Gastroesophageal sphincter (tissue), 4 donors: Measurements from ENCODE around the gene TMEM115. TPM values are rescaled to one million over a fixed set of nuclear protein-coding genes. Genes with fewer than 3 reads are reported as not detected.

Experiments used
- ATAC-seq: fragments of 150-250 bp; one replicate; pipeline ENCODE4 v1.9.1; 2016; ENCODE audit warnings: mild to moderate bottlenecking, moderate library complexity
- H3K27ac ChIP-seq, 4 donors: fragments of 200-600 bp; sonication (generic) in 3 of 4; 1 replicate in 3 of 4; 2 replicates in 1 of 4; pipeline ENCODE4 v1.5.1; 2016 to 2019
- H3K27me3 ChIP-seq: fragments of 200-600 bp; sonication (generic); one replicate; pipeline ENCODE4 v1.5.1; 2019
- H3K36me3 ChIP-seq, 2 donors: fragments of 200-600 bp; sonication (generic); one replicate each; pipeline ENCODE4 v1.5.1; 2019; ENCODE audit warnings: control low read depth in 1 of 2
- H3K4me1 ChIP-seq, 3 donors: fragments of 200-600 bp; sonication (generic); 1 replicate in 2 of 3; 2 replicates in 1 of 3; pipeline ENCODE4 v1.5.1; 2016 to 2019; ENCODE audit warnings: control low read depth in 2 of 3
- H3K4me3 ChIP-seq, 2 donors: fragments of 200-600 bp; sonication (generic); one replicate each; pipeline ENCODE4 v1.5.1; 2019; ENCODE audit warnings: mild to moderate bottlenecking in 1 of 2, moderate library complexity in 1 of 2
- H3K9me3 ChIP-seq, 3 donors: fragments of 200-600 bp; sonication (generic); one replicate each; pipeline ENCODE4 v1.5.1; 2017 to 2019; ENCODE audit warnings: control low read depth in 2 of 3
- EP300 ChIP-seq: sonication (generic); formaldehyde crosslinking; IDR thresholded peaks from one replicate; pipeline ENCODE4 v1.6.1; 2017; ENCODE audit warnings: antibody characterized with exemption, mild to moderate bottlenecking
- POLR2A ChIP-seq, 2 donors: fragments of 450-650 bp; IDR thresholded peaks; one replicate each; pipeline ENCODE4 v1.6.1; 2017; ENCODE audit warnings: antibody characterized with exemption in 2 of 2, mild to moderate bottlenecking in 2 of 2, moderate library complexity in 1 of 2
- POLR2AphosphoS5 ChIP-seq: sonication (generic); formaldehyde crosslinking; IDR thresholded peaks from one replicate; pipeline ENCODE4 v1.6.1; 2017; ENCODE audit warnings: antibody characterized with exemption
- WGBS, 2 donors: methylation state at CpG; one replicate each; pipeline ENCODE4 v1.1.5; 2018; ENCODE audit warnings: low coverage in 1 of 2; 5-methylcytosine and 5-hydroxymethylcytosine counted together
- total RNA-seq, 4 donors: library from RNA; depleted of rRNA; stranded (reverse); fragments of >200 nt; gene quantifications; one replicate each; pipeline ENCODE4 v1.1.0, GENCODE V29; 2016
- TF ChIP-seq, protein P1 (sequence below), 4 experiments: fragments of 200-600 bp in 2 of 4; fragments of 450-650 bp in 2 of 4; sonication (generic) in 1 of 4; IDR thresholded peaks; one replicate each; pipeline ENCODE4 v1.5.1; 2017 to 2019; ENCODE audit warnings: antibody characterized with exemption in 4 of 4, mild to moderate bottlenecking in 2 of 4, moderate library complexity in 2 of 4

TMEM115 gene
- total RNA-seq, 4 donors from 2014 or later, result 41.1 to 66.2 (median 55.7) TPM

DNA sequence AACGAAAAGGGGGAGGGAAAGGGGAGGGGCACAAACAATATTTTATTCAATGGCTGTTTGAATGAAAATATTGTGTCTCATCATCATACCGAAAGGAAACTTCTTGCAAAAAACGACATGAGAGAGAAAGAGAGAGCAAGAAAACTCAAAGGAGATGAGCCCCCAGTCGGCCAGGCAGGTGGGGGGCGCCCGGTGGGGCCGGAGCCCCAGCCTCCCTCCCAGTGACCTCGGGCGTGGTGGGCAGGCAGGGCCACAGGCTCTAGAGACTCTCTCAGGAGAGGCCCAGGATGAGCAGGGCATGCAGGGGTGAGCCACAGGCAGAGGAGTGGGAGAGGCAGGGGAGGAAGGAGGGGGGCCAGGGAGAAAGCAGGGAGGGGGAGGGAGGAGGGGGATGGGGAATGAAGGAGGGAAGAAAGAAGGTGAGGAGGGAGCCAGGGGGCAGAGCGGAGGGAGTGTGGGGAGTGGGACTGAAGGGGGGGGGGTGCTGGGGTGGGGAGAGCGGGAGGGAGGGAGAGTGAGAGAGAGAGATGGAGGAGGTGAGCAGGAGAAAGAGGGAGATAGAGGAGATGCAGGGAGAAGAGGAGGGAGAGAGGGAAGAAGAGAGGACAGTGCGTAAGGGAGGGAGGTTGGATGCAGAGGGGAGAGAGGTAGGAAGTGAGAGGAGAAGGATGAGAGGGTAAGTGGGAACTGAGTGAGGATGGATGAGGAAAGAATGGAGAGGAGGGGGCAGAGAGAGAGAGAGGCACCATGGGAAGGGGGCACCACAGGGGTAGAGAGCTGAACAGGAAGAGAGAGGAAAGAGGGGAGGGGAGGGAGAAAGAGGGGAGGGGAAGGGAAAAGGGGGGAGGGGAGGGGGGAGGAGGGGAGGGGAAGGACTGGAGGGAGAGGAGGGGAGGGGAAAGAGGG lies 14.1 kb upstream of the TMEM115 start:
- TF ChIP-seq EP300 (no peak), POLR2A (IDR thresholded peaks at IDR 0.05) (no peak), POLR2AphosphoS5 (no peak)
- TF ChIP-seq, protein P1, sequence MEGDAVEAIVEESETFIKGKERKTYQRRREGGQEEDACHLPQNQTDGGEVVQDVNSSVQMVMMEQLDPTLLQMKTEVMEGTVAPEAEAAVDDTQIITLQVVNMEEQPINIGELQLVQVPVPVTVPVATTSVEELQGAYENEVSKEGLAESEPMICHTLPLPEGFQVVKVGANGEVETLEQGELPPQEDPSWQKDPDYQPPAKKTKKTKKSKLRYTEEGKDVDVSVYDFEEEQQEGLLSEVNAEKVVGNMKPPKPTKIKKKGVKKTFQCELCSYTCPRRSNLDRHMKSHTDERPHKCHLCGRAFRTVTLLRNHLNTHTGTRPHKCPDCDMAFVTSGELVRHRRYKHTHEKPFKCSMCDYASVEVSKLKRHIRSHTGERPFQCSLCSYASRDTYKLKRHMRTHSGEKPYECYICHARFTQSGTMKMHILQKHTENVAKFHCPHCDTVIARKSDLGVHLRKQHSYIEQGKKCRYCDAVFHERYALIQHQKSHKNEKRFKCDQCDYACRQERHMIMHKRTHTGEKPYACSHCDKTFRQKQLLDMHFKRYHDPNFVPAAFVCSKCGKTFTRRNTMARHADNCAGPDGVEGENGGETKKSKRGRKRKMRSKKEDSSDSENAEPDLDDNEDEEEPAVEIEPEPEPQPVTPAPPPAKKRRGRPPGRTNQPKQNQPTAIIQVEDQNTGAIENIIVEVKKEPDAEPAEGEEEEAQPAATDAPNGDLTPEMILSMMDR (IDR thresholded peaks at IDR 0.05), result no peak

DNA sequence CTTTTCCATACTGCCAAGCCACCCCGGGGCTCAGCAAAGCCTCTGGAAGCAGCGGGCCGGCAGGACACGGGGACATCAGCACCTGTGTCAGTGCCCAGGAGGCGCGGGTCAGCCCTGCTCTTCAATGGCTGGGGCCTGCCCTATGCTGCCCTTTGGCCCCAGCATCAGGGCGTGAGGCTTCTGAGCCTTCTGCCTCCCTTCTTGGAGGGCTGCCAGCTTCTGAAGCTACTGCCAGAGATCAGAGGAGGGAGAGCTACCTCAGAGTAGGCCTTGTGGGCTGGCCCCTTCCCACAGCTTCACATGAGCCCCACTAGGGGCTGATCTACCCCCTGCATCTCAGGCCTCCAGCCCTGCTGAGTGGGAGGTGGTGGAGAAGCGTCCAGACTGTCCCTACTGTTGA lies 13.0 kb upstream of the TMEM115 start:
- Histone ChIP-seq H3K4me1 (no peaks in the 10 kb centered on the region), H3K36me3 (no peaks in the 10 kb centered on the region), H3K9me3 (no peaks in the 10 kb centered on the region), H3K27me3 (peaks cover 5% of the 10 kb centered on the region), H3K27ac (no peak overlapping the region), H3K4me3 (no peak overlapping the region)
- TF ChIP-seq, protein P1 (IDR thresholded peaks at IDR 0.05), result no peak
- TF ChIP-seq POLR2A (IDR thresholded peaks at IDR 0.05) (no peak), POLR2AphosphoS5 (no peak), EP300 (no peak)
- 60% methylated on average over 1 of the region's 8 CpGs; no CpG with 5 or more reads in 1 of the 2 donors for WGBS, 2 donors
- ATAC-seq, result no peak

More for the DNA sequence above, 14.1 kb upstream of the TMEM115 start:
- peaks cover 5% of the 10 kb centered on the region for H3K27me3 ChIP-seq
- H3K36me3 ChIP-seq, result no peaks in the 10 kb centered on the region
- H3K9me3 ChIP-seq, result no peaks in the 10 kb centered on the region
- H3K4me1 ChIP-seq, result no peaks in the 10 kb centered on the region
- ATAC-seq, result no peak
- H3K27ac ChIP-seq, result no peak overlapping the region
- WGBS, 2 donors, result 28 to 49% methylated on average over 7 to 12 of the region's 12 CpGs
- H3K4me3 ChIP-seq, result no peak overlapping the region

DNA sequence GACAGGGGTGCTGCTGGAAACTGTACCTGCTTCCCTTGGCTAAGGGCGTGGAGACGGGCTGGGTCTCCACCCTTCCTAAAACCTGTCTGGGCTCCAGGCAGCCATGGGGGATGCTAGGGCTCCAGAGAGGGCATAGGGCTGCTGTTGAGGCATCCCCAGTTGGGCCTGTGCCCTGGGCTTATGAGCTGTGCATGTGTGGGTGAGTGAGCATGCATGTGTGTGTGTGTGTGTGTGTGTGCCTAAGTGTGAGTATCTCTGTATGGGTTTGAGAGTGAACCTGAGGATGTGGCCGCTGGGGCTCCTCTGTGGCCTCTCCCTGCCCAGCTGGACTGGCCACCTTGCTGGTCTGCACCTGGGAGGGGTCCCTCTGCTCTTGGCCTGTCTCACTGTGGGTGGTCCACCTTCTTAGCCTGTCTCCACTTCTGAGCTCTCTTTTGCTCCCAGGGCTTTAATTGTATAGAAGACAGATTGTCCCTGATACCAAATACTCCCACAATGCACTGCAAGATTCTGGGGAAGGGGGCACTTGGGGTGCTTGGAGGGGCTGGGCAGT lies 11.9 kb upstream of the TMEM115 start:
- WGBS, 2 donors, result 50 to 82% methylated on average over 1 to 2 of the region's 3 CpGs
- peaks cover 0 to under 1% (median 0%) of the 10 kb centered on the region in 3 donors for H3K4me1 ChIP-seq

DNA sequence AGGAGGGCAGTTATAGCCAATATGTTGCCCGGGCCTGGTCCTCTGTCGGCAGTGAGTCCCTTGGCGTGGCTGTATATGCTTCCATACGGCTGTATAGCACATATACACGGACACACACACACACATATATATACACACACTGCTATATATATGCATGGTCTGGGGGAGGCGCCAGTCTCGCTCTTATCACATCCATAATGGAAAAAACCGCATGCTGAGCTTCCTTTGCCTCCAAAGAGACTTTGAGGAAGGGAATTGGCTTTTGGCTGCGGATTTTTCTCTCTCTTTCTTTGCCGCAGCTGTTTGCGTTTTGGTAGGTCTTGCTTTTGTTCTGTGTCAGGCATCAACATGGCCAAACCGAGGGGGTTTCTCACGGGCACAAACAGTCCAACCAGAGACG lies 11.3 kb upstream of the TMEM115 start:
- H3K27ac ChIP-seq, result no peak overlapping the region
- ATAC-seq, result no peak
- TF ChIP-seq POLR2A (IDR thresholded peaks at IDR 0.05) (no peak), POLR2AphosphoS5 (no peak), EP300 (no peak)
- TF ChIP-seq, protein P1 (IDR thresholded peaks at IDR 0.05), result no peak
- no peaks in the 10 kb centered on the region for H3K9me3 ChIP-seq
- WGBS, 2 donors, result 100% methylated on average over 1 of the region's 14 CpGs; no CpG with 5 or more reads in 1 of the 2 donors
- H3K27me3 ChIP-seq, result peaks cover 5% of the 10 kb centered on the region
- peaks cover 0 to 7% (median 3%) of the 10 kb centered on the region in 3 donors for H3K4me1 ChIP-seq
- H3K4me3 ChIP-seq, result no peak overlapping the region
- H3K36me3 ChIP-seq, result no peaks in the 10 kb centered on the region

More for the DNA sequence above, 11.9 kb upstream of the TMEM115 start:
- no peak for ATAC-seq
- peaks cover 5% of the 10 kb centered on the region for H3K27me3 ChIP-seq
- H3K9me3 ChIP-seq, result no peaks in the 10 kb centered on the region
- H3K27ac ChIP-seq, result no peak overlapping the region
- TF ChIP-seq, protein P1 (IDR thresholded peaks at IDR 0.05), result no peak
- TF ChIP-seq EP300, result no peak
- TF ChIP-seq POLR2A (IDR thresholded peaks at IDR 0.05), result no peak
- no peak for TF ChIP-seq POLR2AphosphoS5
- no peaks in the 10 kb centered on the region for H3K36me3 ChIP-seq
- no peak overlapping the region for H3K4me3 ChIP-seq
